OCI-LY3 (cell line): Measurements from ENCODE around the gene FKBP9.

ENCODE experiments used
- H2AFZ ChIP-seq: fragments of 200-600, 300-600 bp; shearing (Covaris generic); 2 replicates; pipeline ENCODE4 v1.6.0; 2014; ENCODE audit warnings: antibody characterized with exemption, low read depth, low read length
- H3K27ac ChIP-seq: fragments of 200-600, 300-600 bp; sonication (generic); 2 replicates; pipeline ENCODE4 v1.5.1; 2014; ENCODE audit warnings: mild to moderate bottlenecking, low read length, moderate library complexity, mixed read lengths
- H3K27me3 ChIP-seq: fragments of 200-600, 300-600 bp; sonication (generic); 2 replicates; pipeline ENCODE4 v1.6.1; 2014; ENCODE audit warnings: low read depth, low read length, mixed read lengths
- H3K36me3 ChIP-seq: fragments of 200-600, 300-600 bp; sonication (generic); replicated peaks from 2 replicates; pipeline ENCODE3; 2014; ENCODE audit warnings: low read depth, low read length, mixed read lengths
- H3K4me1 ChIP-seq: fragments of 300-600, 200-600 bp; sonication (generic); 2 replicates; pipeline ENCODE4 v1.6.1; 2014; ENCODE audit warnings: low read length, mixed read lengths
- H3K4me2 ChIP-seq: fragments of 200-600, 300-600 bp; sonication (generic); 2 replicates; pipeline ENCODE4 v1.6.1; 2014; ENCODE audit warnings: low read length, mixed read lengths
- H3K4me3 ChIP-seq: fragments of 300-600, 200-600 bp; sonication (generic); 2 replicates; pipeline ENCODE4 v1.5.1; 2014; ENCODE audit warnings: antibody characterized with exemption, mild to moderate bottlenecking, low read length, moderate library complexity
- H3K79me2 ChIP-seq: fragments of 300-600, 200-600 bp; shearing (Covaris generic); 2 replicates; pipeline ENCODE4 v1.6.1; 2014; ENCODE audit warnings: mild to moderate bottlenecking, low read length, mixed read lengths
- H3K9ac ChIP-seq: fragments of 300-600, 200-600 bp; shearing (Covaris generic); 2 replicates; pipeline ENCODE4 v1.6.0; 2014; ENCODE audit warnings: mild to moderate bottlenecking, low read length, moderate library complexity
- H3K9me3 ChIP-seq: fragments of 200-600, 300-600 bp; shearing (Covaris generic); 2 replicates; pipeline ENCODE4 v1.6.1; 2014; ENCODE audit warnings: low read length, mixed read lengths; ENCODE audit not compliant: insufficient read depth
- H4K20me1 ChIP-seq: fragments of 200-600, 300-600 bp; sonication (generic); 2 replicates; pipeline ENCODE4 v1.6.1; 2016; ENCODE audit warnings: low read length, mixed read lengths; ENCODE audit not compliant: insufficient read depth
- EZH2phosphoT487 ChIP-seq: fragments of 200-600 bp; shearing (Covaris generic); IDR thresholded peaks from 2 replicates; pipeline ENCODE4 v1.6.1; 2018; ENCODE audit warnings: antibody characterized with exemption, mixed run types, low read depth
- TF ChIP-seq, protein P1 (sequence below): fragments of 200-600, 300-600 bp; sonication (generic); IDR thresholded peaks from 2 replicates; pipeline ENCODE4 v1.5.1; 2014; ENCODE audit warnings: antibody characterized with exemption, low read length, low read depth

The FKBP9 gene

DNA sequence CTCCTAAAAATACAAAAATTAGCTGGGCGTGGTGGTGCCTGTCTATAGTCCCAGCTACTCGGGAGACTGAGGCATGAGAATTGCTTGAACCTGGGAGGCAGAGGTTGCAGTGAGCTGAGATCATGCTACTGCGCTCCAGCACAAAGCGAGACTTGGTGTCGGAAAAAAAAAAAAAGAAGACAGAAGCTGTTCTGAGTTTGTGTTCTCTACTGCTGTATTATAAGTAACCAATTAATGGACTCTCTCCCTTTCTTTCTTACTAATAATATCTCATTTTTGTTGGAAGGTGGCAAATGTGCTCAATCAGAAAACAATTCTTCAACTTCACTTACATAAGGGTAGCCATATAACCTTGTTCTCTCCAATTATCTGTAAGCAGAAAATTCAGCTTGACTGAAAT lies 97.9 kb downstream of the FKBP9 start:
- H3K9me3 ChIP-seq: no peaks in the 10 kb centered on the region
- H2AFZ ChIP-seq: no peak overlapping the region
- peaks cover 92% of the 10 kb centered on the region for H3K79me2 ChIP-seq
- H3K27ac ChIP-seq: no peak overlapping the region
- peaks cover 52% of the 10 kb centered on the region for H4K20me1 ChIP-seq
- no peak overlapping the region for H3K9ac ChIP-seq
- no peak overlapping the region for H3K4me3 ChIP-seq
- H3K36me3 ChIP-seq: peaks cover 3% of the 10 kb centered on the region
- H3K27me3 ChIP-seq: no peaks in the 10 kb centered on the region
- H3K4me1 ChIP-seq: peaks cover 18% of the 10 kb centered on the region
- TF ChIP-seq, protein P1, sequence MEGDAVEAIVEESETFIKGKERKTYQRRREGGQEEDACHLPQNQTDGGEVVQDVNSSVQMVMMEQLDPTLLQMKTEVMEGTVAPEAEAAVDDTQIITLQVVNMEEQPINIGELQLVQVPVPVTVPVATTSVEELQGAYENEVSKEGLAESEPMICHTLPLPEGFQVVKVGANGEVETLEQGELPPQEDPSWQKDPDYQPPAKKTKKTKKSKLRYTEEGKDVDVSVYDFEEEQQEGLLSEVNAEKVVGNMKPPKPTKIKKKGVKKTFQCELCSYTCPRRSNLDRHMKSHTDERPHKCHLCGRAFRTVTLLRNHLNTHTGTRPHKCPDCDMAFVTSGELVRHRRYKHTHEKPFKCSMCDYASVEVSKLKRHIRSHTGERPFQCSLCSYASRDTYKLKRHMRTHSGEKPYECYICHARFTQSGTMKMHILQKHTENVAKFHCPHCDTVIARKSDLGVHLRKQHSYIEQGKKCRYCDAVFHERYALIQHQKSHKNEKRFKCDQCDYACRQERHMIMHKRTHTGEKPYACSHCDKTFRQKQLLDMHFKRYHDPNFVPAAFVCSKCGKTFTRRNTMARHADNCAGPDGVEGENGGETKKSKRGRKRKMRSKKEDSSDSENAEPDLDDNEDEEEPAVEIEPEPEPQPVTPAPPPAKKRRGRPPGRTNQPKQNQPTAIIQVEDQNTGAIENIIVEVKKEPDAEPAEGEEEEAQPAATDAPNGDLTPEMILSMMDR: no peak
- no peak for TF ChIP-seq EZH2phosphoT487
- no peak overlapping the region for H3K4me2 ChIP-seq
